Erythroblast (primary cell): Measurements from ENCODE around the gene WDR70.

Source experiments
- GATA1 ChIP-seq: IDR thresholded peaks from 2 replicates; pipeline ENCODE4 v1.6.1; 2011; ENCODE audit warnings: low read depth, mild to moderate bottlenecking, control low read depth, low read length, moderate library complexity
- POLR2A ChIP-seq: IDR thresholded peaks from 2 replicates; pipeline ENCODE4 v1.6.1; 2011; ENCODE audit warnings: mild to moderate bottlenecking, low read length

DNA sequence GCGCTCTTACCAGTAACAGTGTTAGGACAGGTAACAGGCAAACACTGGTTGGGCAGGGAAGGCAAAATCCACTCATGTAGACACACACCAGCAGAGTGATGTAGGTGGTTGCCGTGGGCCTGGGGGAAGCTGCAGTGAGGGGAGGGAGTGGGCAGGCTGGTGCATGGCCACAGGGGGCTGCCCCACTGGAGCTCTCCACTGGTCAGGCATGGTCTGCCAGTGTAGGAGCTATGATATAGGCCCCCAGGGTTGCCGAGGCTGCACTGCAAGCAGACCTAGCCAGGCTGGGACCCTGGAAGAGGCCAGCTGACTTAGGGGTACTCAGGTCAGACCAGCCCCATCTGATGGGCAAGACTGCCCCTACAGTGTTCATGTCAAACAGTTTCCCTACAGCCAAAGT lies 306.1 kb downstream of the WDR70 start:
- no peak for TF ChIP-seq POLR2A
- no peak for TF ChIP-seq GATA1
